Measurements from ENCODE around the gene STH. TPM values are rescaled to one million over a fixed set of nuclear protein-coding genes. Genes with fewer than 3 reads are reported as not detected.

STH gene, protein sequence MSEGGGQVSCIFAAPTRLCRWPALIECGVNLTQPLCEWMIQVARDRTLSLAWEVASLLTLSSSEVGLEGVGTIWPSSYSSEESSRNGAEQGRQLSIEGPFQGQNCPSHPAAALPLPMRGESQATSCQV
- not detected in 2 replicates for total RNA-seq

DNA sequence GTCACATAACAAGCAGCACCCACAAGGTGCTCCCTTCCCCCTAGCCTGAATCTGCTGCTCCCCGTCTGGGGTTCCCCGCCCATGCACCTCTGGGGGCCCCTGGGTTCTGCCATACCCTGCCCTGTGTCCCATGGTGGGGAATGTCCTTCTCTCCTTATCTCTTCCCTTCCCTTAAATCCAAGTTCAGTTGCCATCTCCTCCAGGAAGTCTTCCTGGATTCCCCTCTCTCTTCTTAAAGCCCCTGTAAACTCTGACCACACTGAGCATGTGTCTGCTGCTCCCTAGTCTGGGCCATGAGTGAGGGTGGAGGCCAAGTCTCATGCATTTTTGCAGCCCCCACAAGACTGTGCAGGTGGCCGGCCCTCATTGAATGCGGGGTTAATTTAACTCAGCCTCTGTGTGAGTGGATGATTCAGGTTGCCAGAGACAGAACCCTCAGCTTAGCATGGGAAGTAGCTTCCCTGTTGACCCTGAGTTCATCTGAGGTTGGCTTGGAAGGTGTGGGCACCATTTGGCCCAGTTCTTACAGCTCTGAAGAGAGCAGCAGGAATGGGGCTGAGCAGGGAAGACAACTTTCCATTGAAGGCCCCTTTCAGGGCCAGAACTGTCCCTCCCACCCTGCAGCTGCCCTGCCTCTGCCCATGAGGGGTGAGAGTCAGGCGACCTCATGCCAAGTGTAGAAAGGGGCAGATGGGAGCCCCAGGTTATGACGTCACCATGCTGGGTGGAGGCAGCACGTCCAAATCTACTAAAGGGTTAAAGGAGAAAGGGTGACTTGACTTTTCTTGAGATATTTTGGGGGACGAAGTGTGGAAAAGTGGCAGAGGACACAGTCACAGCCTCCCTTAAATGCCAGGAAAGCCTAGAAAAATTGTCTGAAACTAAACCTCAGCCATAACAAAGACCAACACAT is at the start of gene STH:
Gene STH (plus strand): TSS at position 264 of the 913 bp plus-strand sequence. CDS start 30 bp downstream, at position 294.

Other genes starting within 250 kb of the STH start
- gene CRHR1, start 214.9 kb upstream of the STH start, total RNA-seq = not detected in 2 replicates
- gene SPPL2C, start 154.4 kb upstream of the STH start, total RNA-seq = not detected in 2 replicates
- gene MAPT, start 104.7 kb upstream of the STH start, total RNA-seq = 0.43 and 1.2 TPM in 2 replicates
- 85.8 and 115 TPM in 2 replicates for gene KANSL1, start 194.2 kb downstream of the STH start, total RNA-seq

Measured in articular chondrocyte of knee joint (primary cell).